Osteoblast (primary cell): ENCODE data around the gene DHRSX. TPM values are rescaled to one million over a fixed set of nuclear protein-coding genes. Genes with fewer than 3 reads are reported as not detected.

Experiments used
- DNase-seq: peaks from one replicate; pipeline ENCODE4 v3.0.0; 2011; ENCODE audit warnings: low spot score, mixed read lengths; ENCODE audit not compliant: insufficient read length; ENCODE audit errors: missing footprints
- H2AFZ ChIP-seq: 2 replicates; pipeline ENCODE4 v1.6.0; 2011; ENCODE audit warnings: mild to moderate bottlenecking, low read length
- H3K27ac ChIP-seq: 2 replicates; pipeline ENCODE4 v1.5.1; 2011; ENCODE audit warnings: mild to moderate bottlenecking, low read depth, low read length, moderate library complexity
- H3K27me3 ChIP-seq: 2 replicates; pipeline ENCODE4 v1.6.0; 2012; ENCODE audit warnings: mild to moderate bottlenecking, control low read depth, inconsistent platforms, low read length, moderate library complexity; ENCODE audit not compliant: insufficient read depth
- H3K36me3 ChIP-seq: 2 replicates; pipeline ENCODE4 v1.5.1; 2011; ENCODE audit warnings: mild to moderate bottlenecking, low read length, control low read depth, moderate library complexity; ENCODE audit not compliant: insufficient read depth
- H3K4me1 ChIP-seq: 2 replicates; pipeline ENCODE4 v1.5.1; 2011; ENCODE audit warnings: mild to moderate bottlenecking, low read length, control low read depth, moderate library complexity; ENCODE audit not compliant: insufficient read depth
- H3K4me2 ChIP-seq: 2 replicates; pipeline ENCODE4 v1.6.0; 2011; ENCODE audit warnings: mild to moderate bottlenecking, low read length; ENCODE audit not compliant: insufficient read depth
- H3K4me3 ChIP-seq: fragments of 200-600 bp; sonication (generic); 3 replicates; pipeline ENCODE4 v1.5.1; 2012; ENCODE audit warnings: mild to moderate bottlenecking, low read length, inconsistent platforms; ENCODE audit not compliant: insufficient read depth
- H3K79me2 ChIP-seq: 2 replicates; pipeline ENCODE4 v1.6.0; 2012; ENCODE audit warnings: mild to moderate bottlenecking, low read length, control low read depth, inconsistent platforms; ENCODE audit not compliant: insufficient read depth
- H3K9me3 ChIP-seq: 2 replicates; pipeline ENCODE4 v1.5.1; 2011; ENCODE audit warnings: low read depth, low read length, control low read depth
- H4K20me1 ChIP-seq: 2 replicates; pipeline ENCODE4 v1.6.0; 2012; ENCODE audit warnings: mild to moderate bottlenecking, low read length, control low read depth; ENCODE audit not compliant: insufficient read depth
- total RNA-seq: library from RNA; depleted of rRNA; stranded (reverse); fragments of >200 nt; gene quantifications from 2 replicates; pipeline ENCODE4 v1.2.3, GENCODE V29; 2012
- TF ChIP-seq, protein P1 (sequence below): IDR thresholded peaks from 2 replicates; pipeline ENCODE4 v1.5.1; 2011; ENCODE audit warnings: mild to moderate bottlenecking, low read depth, low read length, moderate library complexity; ENCODE audit errors: extremely low read depth

DHRSX gene
- total RNA-seq, 1 donor, result 37.6 TPM

DNA sequence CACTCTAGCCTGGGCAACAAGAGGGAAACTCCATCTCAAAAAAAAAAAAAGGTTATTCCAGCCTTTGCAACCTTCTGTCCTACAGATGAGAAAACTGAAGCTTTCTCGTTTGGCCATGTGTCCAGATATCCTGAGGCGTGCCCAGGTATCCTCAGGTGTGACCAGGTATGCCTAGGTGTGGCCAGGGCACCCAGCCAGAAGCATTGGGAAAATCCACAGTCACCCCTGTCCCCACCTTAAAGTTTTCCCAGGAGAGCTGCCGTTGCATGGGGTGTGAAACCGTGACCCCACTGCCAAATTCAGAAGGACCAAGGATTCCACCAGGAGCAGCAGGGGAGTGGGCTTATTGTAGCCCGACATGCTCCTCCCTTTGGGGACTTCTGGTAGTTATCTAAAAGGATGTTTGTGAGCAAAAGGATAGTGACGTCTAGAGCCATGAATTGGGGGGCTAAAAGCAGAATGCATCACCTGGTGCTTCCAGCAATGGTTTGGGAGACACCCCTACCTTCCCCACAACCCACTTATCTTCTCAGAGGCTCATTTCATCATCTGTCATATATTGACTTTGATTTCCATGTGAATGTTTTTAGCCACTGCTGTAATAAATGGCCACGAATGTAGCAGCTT lies 4.0 kb upstream of the DHRSX start:
- no peak overlapping the region for H2AFZ ChIP-seq
- H3K4me2 ChIP-seq, result no peak overlapping the region
- no peak overlapping the region for H3K27ac ChIP-seq
- H4K20me1 ChIP-seq, result peaks cover under 1% of the 10 kb centered on the region
- no peaks in the 10 kb centered on the region for H3K9me3 ChIP-seq
- no peaks in the 10 kb centered on the region for H3K36me3 ChIP-seq
- peaks cover 1% of the 10 kb centered on the region for H3K4me1 ChIP-seq
- TF ChIP-seq, protein P1, sequence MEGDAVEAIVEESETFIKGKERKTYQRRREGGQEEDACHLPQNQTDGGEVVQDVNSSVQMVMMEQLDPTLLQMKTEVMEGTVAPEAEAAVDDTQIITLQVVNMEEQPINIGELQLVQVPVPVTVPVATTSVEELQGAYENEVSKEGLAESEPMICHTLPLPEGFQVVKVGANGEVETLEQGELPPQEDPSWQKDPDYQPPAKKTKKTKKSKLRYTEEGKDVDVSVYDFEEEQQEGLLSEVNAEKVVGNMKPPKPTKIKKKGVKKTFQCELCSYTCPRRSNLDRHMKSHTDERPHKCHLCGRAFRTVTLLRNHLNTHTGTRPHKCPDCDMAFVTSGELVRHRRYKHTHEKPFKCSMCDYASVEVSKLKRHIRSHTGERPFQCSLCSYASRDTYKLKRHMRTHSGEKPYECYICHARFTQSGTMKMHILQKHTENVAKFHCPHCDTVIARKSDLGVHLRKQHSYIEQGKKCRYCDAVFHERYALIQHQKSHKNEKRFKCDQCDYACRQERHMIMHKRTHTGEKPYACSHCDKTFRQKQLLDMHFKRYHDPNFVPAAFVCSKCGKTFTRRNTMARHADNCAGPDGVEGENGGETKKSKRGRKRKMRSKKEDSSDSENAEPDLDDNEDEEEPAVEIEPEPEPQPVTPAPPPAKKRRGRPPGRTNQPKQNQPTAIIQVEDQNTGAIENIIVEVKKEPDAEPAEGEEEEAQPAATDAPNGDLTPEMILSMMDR, result no peak
- H3K79me2 ChIP-seq, result peaks cover 6% of the 10 kb centered on the region
- no peaks in the 10 kb centered on the region for H3K27me3 ChIP-seq
- H3K4me3 ChIP-seq, result no peak overlapping the region
- DNase-seq, result no peak

DNA sequence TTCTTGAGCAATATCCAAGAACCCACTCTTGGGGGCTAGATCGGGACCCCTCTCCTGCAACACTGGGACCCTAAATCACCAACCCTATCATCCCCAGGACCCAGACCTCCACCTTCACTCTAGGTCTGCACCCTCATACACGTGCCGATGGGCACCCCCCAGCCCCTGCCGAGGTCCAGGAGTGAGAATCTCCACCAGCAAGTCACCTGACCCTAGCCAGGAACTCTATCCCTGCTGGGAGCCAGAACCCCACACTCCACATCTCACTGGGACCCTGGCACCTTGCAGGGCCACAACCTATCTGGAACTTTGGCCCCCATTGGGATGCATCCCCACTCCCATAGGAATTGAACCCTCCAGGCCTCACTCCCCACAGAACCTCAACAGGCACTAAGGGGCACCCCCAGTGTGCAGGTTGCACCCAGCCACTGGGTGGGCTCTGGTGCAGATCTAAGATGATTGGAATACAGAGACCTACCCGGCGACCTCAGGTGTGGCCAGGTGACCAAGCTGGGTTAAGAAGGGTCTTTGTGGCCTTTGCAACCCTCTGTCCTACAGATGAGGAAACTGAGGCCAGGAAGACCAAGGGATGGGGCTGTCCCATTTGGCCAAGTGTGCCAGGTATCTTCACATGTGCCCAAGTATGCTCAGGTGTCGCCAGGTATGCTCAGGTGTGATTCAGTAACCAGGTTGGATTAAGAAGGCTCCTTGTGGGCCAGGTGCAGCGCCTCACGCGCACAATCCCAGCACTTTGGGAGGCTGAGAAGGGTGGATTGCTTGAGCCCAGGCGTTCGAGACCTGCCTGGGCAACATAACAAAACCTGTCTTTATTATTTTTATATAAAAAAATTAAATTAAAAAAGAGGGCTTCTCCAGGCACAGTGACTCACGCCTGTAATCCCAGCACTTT lies 3.1 kb upstream of the DHRSX start:
- Histone ChIP-seq H3K9me3 (no peaks in the 10 kb centered on the region), H3K36me3 (no peaks in the 10 kb centered on the region), H3K4me3 (no peak overlapping the region), H3K4me1 (peaks cover 11% of the 10 kb centered on the region), H3K27ac (no peak overlapping the region), H2AFZ (no peak overlapping the region), H3K4me2 (no peak overlapping the region), H3K79me2 (peaks cover 15% of the 10 kb centered on the region), H4K20me1 (peaks cover 4% of the 10 kb centered on the region), H3K27me3 (no peaks in the 10 kb centered on the region)
- TF ChIP-seq, protein P1, result no peak
- no peak for DNase-seq

DNA sequence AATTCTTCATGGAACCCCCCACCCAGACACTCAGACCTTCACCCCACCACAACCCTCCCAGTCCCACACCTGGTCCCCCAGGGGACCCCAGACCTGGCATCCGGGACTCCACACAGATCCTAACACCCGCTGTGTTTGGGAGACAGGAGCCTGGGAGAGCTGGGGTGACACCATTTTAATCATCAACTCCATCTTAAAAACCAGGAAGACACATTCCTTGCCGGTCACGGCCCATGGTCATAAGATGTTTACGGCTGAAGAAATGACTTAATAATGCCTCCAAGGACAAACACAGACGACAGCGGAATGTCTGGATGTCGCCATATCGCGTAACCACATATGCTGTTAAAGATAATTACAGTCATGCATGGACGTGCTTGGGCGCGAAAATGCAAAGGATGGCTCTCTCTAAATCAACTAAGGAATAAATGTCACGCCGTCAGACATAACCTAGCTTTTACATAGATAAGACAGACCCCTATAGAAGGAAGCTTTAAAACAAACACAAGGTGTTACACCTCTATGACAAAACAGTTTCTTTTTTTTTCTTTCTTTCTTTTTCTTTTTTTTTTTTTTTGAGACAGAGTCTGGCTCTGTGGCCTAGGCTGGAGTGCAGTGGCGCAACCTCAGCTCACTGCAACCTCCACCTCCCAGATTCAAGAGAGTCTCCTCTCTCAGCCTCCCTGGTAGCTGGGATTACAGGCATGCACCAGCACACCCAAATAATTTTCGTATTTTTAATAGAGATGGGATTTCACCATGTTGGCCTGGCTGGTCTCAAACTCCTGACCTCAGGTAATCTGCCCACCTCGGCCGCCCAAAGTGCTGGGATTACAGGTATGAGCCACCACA lies 2.1 kb upstream of the DHRSX start:
- H3K36me3 ChIP-seq, result no peaks in the 10 kb centered on the region
- no peaks in the 10 kb centered on the region for H3K9me3 ChIP-seq
- no peak overlapping the region for H3K4me3 ChIP-seq
- TF ChIP-seq, protein P1, result no peak
- H3K79me2 ChIP-seq, result peaks cover 24% of the 10 kb centered on the region
- no peak overlapping the region for H3K4me2 ChIP-seq
- DNase-seq, result no peak
- H2AFZ ChIP-seq, result peak overlapping the region; percentile 85
- H3K27ac ChIP-seq, result no peak overlapping the region
- H3K27me3 ChIP-seq, result no peaks in the 10 kb centered on the region
- H4K20me1 ChIP-seq, result peaks cover 8% of the 10 kb centered on the region
- peaks cover 20% of the 10 kb centered on the region for H3K4me1 ChIP-seq
